ENCODE results near the gene ZNF444. TPM values are rescaled to one million over a fixed set of nuclear protein-coding genes. Genes with fewer than 3 reads are reported as not detected.

ZNF444 gene
- total and polyA plus RNA-seq, 2 of the 8 experiments (the other 6 are each of a cell fraction or from before 2014, with no cell fraction given) = 49.5 to 54.5 TPM

- Histone ChIP-seq H2AFZ (ENCODE audit: low read length) (no peak overlapping the region), H4K20me1 (replicated peaks in 1 of 2; ENCODE audit: control insufficient read depth in 1 of 2, insufficient read depth in 2 of 2, low read length in 2 of 2) (peaks cover 3 to 19% of the 10 kb centered on the region in 2 experiments), H4K5ac (ENCODE audit: insufficient read length, low read depth, low read length) (no peak overlapping the region), H2BK15ac (ENCODE audit: low read length) (no peak overlapping the region), H3K79me2 (ENCODE audit: control insufficient read depth in 1 of 2, insufficient read depth in 2 of 2, low read length in 2 of 2) (peaks cover 0 to 34% of the 10 kb centered on the region in 2 experiments; a peak in 2 of 4 replicates), H3K4me3 (ENCODE audit: extremely low read depth in 1 of 4, insufficient read depth in 2 of 4, low read depth in 3 of 4, low read length in 4 of 4) (no peak overlapping the region), H3K36me3 (ENCODE audit: control insufficient read depth in 2 of 4, insufficient read depth in 4 of 4, low read length in 3 of 4) (peaks cover 0 to 22% (median 7%) of the 10 kb centered on the region in 4 experiments; a peak in 5 of 8 replicates), H4K8ac (ENCODE audit: extremely low read depth, insufficient read depth, low read length) (no peak overlapping the region), H2BK5ac (ENCODE audit: low read depth, low read length) (no peak overlapping the region), H3K79me1 (ENCODE audit: low read depth, low read length) (peaks cover 13% of the 10 kb centered on the region), H3K9ac (replicated peaks in 1 of 4; ENCODE audit: extremely low read depth in 1 of 4, low read depth in 3 of 4, low read length in 3 of 4) (no peak overlapping the region), H2BK12ac (ENCODE audit: low read depth, low read length) (no peak overlapping the region), H3K23me2 (ENCODE audit: low read depth, low read length) (no peaks in the 10 kb centered on the region), H3K27ac (ENCODE audit: low read depth, low read length) (no peak overlapping the region), H2BK20ac (ENCODE audit: low read length) (no peak overlapping the region), H3K18ac (ENCODE audit: extremely low read depth, low read length) (no peak overlapping the region), H3K27me3 (replicated peaks in 1 of 4; ENCODE audit: control insufficient read depth in 3 of 4, extremely low read depth in 1 of 4, insufficient read depth in 3 of 4, low read length in 3 of 4) (no peaks in the 10 kb centered on the region), H4K91ac (replicated peaks; ENCODE audit: insufficient read length, low read length) (no peak overlapping the region), H3K9me3 (ENCODE audit: insufficient read depth in 2 of 2, low read depth in 1 of 2, low read length in 1 of 2) (no peaks in the 10 kb centered on the region), H3K4me1 (replicated peaks in 1 of 4; ENCODE audit: control insufficient read depth in 3 of 4, insufficient read depth in 4 of 4, low read length in 3 of 4) (no peaks in the 10 kb centered on the region; a peak in 2 of 7 replicates), H3K23ac (ENCODE audit: insufficient read length) (no peak overlapping the region), H3K4ac (replicated peaks; ENCODE audit: insufficient read length, low read depth, low read length) (no peak overlapping the region), H2AK5ac (ENCODE audit: low read depth, low read length) (no peak overlapping the region), H3K4me2 (ENCODE audit: insufficient read depth in 1 of 2, low read depth in 2 of 2, low read length in 2 of 2) (no peak overlapping the region), H3K14ac (ENCODE audit: insufficient read length) (no peak overlapping the region), H3K56ac (replicated peaks; ENCODE audit: insufficient read length, low read depth, low read length) (no peak overlapping the region), H2BK120ac (replicated peaks; ENCODE audit: low read depth, low read length) (no peak overlapping the region)
- WGBS, 2 experiments (ENCODE audit: extremely low coverage in 1 of 2, insufficient coverage in 1 of 2, insufficient read length in 1 of 2, insufficient replicate concordance in 2 of 2, low coverage in 1 of 2, low lambda C conversion rate in 2 of 2, missing lambda C conversion rate in 1 of 2) = 94% methylated on average over 22 of the region's 22 CpGs; no CpG with 5 or more reads in 1 of the 2 experiments
- no peak for FAIRE-seq
- no peak for TF ChIP-seq KDM5A (IDR thresholded peaks at IDR 0.05; ENCODE audit: low read length)
- DNase-seq (ENCODE audit: low read depth in 1 of 2, low spot score in 2 of 2) = no peak
- ChIA-PET POLR2A (ENCODE audit: partially characterized antibody) (interaction anchor here (0.6 to 1.8 kb wide), 4 partner anchors 19 to 42 kb away, joined by 3 to 5 read pairs (median 4); partner anchors contain the start of gene ZNF787), CTCF (ENCODE audit: partially characterized antibody) (interaction anchor here (1.1 to 1.3 kb wide), 2 partner anchors 25 to 105 kb away, joined by 3 to 5 read pairs; no protein-coding TSS in a partner anchor)
Observed at GRCh38 chr19:56147307-56147706, 6.2 kb downstream of the ZNF444 start.

Data from H1 (cell line).